Fibroblast of pulmonary artery (primary cell): ENCODE measurements around the gene CMTM1.
A peak's percentile ranks its signal among the peaks of the same experiment; 100 is the strongest.

Source experiments
- DNase-seq: peaks from one replicate; pipeline ENCODE4 v3.0.0-alpha.2; 2010; ENCODE audit warnings: low read depth
- H3K4me3 ChIP-seq: replicated peaks from 2 replicates; pipeline ENCODE4 v1.5.1; 2011; ENCODE audit warnings: low read depth, mild to moderate bottlenecking, control low read depth, low read length, moderate library complexity
- TF ChIP-seq, protein P1 (sequence below): IDR thresholded peaks from 2 replicates; pipeline ENCODE4 v1.5.1; 2011; ENCODE audit warnings: mild to moderate bottlenecking, control low read depth, low read length, inconsistent platforms; ENCODE audit errors: missing control alignments

The CMTM1 gene

DNA sequence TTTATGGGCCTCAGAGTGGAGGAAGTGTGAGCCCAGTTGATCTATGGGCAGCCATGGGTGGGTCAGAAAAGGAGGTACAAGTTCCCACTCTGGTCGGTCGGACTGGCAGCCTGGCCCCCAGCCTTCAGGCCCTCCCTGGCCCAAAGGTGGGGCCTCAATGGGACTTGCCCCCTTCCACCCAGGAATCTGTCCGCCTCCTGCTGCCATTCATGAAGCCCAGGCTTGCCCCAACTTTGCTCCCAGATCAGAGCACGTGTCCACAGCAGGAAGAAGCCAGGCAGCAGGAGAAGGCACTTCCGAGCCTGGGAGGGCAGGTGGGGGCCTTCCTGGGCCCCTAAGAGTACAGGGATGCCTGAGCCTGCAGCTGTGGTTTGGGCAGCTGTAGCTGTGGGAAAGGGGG, 35.2 kb downstream of the CMTM1 start:
- H3K4me3 ChIP-seq = no peak overlapping the region
- no peak for DNase-seq
- TF ChIP-seq, protein P1, sequence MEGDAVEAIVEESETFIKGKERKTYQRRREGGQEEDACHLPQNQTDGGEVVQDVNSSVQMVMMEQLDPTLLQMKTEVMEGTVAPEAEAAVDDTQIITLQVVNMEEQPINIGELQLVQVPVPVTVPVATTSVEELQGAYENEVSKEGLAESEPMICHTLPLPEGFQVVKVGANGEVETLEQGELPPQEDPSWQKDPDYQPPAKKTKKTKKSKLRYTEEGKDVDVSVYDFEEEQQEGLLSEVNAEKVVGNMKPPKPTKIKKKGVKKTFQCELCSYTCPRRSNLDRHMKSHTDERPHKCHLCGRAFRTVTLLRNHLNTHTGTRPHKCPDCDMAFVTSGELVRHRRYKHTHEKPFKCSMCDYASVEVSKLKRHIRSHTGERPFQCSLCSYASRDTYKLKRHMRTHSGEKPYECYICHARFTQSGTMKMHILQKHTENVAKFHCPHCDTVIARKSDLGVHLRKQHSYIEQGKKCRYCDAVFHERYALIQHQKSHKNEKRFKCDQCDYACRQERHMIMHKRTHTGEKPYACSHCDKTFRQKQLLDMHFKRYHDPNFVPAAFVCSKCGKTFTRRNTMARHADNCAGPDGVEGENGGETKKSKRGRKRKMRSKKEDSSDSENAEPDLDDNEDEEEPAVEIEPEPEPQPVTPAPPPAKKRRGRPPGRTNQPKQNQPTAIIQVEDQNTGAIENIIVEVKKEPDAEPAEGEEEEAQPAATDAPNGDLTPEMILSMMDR = no peak

DNA sequence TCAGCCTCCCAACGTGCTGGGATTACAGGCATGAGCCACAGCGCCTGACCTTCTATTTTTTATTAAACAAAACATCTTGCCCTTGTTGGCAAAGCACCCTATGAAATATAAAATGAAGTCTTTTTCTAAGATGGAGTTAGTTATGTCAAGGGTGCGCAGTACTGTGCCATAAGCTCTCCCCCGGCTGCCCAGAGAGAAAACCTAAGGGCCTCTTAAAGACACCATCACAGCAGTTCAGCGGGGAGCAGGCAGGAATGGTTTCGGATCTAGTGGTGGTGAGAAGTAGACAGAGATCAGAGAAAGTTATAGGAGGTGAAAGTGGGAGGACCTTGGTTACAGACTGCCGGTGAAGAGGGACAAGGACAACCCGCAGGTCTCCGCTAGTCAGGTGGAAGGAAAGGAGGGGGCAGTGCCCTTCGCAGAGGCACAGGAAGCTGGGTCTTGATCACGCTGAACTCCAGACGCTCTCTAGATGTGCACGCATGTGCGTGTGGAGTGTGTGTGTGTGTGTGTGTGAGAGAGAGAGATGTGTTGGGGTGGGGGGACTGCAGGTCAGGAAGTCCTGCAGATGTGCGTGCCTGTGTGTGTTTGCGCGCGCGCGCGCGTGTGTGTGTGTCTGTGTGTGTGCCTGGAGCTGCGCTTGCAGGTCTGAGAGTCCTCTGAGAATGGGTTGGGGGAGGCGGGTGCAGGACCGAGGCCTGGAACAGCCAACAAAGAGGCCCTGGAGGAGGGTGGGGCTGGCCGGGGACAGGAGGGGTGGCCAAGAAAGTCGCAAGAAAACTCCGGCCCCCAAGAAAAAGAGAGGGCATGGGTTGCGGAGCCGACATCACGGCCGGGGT, 37.5 kb downstream of the CMTM1 start:
- peak; percentile 66 for DNase-seq
- TF ChIP-seq, protein P1 = no peak
- H3K4me3 ChIP-seq = peak overlapping the region; percentile 68

DNA sequence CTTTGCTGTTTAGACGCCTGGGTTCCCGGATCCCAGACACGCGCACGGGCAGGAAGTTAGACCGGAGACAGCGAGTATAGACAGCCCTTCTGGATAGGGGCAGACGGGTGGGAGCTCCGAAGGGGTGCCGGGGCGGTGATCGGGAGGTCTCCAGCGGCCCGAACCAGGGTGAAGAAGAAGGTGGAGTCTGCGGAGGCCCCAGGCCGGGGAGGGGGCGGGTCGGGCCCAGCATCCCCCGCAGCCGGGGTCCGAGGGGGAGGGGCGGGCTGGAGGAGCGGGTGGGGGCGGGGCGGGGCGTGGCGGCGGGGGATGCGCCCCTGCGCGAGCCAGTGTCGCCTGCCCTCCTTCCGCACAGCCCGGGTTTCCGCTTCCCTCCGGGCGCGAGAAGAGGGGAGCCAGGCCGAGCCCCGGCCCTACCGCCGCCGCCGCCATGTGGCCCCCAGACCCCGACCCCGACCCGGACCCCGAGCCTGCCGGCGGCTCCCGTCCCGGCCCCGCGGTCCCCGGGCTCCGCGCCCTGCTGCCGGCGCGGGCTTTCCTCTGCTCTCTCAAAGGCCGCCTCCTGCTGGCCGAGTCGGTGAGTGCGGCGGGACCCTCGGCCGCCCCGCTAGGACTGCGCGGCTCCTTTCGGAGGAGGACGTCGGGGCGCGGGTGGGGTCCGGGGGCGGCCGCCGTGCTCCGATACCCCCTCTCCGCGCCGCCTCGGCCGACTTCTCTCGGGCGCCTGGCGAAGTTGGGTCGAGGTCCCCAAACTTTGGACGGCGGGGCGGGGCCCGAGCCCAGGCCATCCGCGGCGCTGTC, 38.3 kb downstream of the CMTM1 start, which contains the start of gene CMTM3:
Gene CMTM3 (plus strand): TSS at position 329 of the 801 bp plus-strand sequence. CDS start 102 bp downstream, at position 431.
- peak; percentile 64 for DNase-seq
- TF ChIP-seq, protein P1 = peak; percentile 41
- peak within 1 kb of the TSS; percentile 68 for H3K4me3 ChIP-seq

DNA sequence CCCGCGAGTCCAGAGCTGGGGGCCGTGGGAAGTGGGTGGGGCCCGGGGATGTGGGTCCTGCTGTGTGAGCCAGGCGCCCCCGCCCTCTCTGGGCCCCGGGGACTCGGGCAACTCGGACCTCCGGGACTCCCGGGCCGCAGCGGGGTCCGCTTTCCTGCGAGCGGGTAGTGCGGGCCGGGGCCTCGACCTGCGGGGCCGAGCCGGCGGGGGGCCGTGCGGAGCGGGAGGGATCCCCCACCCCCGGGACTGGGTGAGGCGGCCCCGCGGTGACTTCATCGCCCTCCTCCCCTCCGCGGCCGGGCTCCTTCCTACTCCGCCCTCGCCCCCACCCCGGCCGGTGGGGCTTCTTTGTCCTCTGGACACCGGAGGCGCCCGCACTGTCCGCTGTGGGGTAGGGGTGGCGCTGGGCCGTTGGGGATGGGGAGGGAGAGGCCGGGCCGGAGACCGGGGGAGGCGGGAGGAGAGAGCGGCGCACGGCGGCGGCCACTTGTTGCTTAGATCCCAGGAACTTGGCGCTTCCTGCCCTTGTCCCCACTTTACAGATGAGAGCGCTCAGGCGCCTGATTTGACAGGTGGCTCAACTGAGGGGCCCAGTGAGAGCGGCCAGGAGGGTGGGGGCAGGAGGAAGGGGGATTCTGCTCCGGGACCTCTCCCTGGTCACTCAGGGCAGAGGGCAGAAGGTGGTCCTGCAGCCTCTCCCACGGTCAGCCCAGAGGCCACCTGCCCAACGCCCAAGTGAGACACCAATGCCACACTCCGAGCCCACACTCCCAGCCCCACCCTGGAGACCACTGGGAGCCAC, 39.1 kb downstream of the CMTM1 start:
- peak; percentile 28 for DNase-seq
- TF ChIP-seq, protein P1 = no peak
- peak overlapping the region; percentile 68 for H3K4me3 ChIP-seq

DNA sequence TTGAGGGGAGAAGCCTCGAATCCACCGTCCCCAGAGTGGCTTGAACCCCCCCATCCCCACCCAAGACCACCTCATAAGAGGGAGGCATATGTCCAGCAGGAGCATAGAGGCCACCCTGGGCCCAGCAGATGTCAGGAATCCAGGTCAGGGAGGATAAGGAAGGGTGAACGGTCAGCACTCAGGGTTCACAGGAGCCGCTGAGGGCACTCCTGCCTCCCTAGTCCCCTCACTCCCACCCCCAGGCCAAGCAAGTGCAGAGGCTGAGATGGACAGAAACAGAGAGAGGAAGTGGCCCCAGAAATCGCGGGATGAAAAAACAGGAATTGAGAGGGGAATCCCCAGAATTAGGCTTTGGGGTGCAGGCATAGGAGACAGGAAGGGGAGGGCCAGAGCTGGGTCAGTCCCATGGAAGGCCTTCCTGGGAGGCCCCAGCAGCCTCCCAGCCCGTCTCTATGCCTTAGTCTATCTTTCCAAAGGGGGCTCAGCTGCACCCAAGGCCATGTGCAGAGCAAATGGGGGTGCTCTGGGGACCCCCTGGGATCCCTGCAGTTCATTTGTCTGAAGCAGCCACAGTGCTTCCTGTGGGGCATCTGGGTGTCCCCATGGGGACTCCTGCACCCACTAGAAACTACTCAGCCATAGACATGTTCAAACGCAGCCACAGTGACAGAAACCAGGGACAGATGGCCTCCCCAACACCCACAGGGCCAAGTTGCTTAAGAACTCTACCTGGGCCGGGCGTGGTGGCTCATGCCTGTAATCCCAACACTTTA, 39.9 kb downstream of the CMTM1 start:
- TF ChIP-seq, protein P1 = no peak
- no peak for DNase-seq
- peak overlapping the region; percentile 68 for H3K4me3 ChIP-seq
